ENCODE results near the gene CTCF.

Gene CTCF

GRCh38 chr16:67535201-67535600, 27.1 kb upstream of the CTCF start:
- no peak for DNase-seq (ENCODE audit: low spot score)

DNA sequence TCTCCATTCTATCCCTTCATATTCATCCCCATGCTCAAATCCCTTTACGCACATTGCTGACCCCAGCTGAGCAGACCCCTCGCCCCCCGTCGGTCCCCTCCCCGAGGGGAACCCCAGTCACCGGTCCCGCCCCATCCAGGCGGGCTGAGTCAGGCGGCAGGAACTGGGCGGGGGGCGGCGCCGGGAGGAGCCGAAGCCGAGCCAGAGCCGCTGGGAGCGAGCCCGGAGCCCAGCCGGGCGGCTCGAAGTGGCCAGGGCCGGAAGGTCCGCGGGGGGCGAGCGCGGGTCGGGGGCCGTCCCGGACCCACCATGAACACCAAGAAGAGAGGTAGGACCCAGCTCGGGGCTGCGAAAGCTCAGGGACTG, 25.1 kb upstream of the CTCF start:
- peak; percentile 88 for DNase-seq (ENCODE audit: low spot score)

GRCh38 chr16:67537636-67538591, 24.4 kb upstream of the CTCF start:
- DNase-seq (ENCODE audit: low spot score) = peak; percentile 76

DNA sequence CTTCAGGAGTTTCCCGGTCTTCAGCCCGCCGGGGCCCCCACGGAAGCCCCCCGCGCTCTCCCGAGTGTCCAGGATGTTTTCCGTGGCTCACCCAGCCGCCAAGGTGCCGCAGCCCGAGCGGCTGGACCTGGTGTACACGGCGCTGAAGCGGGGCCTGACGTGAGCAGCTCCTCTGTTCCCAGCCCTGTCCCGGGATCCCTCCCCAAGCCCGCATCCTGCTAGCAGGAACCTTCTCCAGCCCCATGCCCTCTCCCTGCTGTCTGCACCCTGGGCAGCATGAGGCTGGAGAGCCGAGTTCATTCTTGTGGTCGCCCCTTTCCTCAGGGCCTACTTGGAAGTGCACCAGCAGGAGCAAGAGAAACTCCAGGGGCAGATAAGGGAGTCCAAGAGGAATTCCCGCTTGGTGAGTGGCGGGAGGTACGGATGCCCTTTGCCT, 23.6 kb upstream of the CTCF start:
- DNase-seq (ENCODE audit: low spot score) = peak; percentile 54

DNA sequence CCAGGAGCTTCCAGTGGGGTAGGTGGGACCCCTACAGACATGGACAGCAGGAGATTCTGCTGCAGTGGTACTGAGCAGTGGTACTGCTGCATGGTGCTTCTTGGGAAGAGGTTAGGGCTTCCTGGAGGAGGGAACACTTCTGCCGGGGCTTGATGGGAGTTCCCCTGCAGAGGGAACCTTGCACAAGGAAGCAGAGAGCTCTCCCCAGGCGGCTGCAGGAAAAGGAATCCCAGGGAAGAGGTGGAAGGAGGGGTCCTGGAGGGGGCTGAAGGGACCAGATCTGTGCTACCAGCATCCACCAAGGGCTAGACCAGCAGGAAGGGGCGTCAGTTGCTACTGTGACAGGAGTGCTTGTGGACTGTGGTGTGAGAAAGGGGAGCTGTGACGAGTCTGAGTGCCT, 23.1 kb upstream of the CTCF start:
- DNase-seq (ENCODE audit: low spot score) = no peak

DNA sequence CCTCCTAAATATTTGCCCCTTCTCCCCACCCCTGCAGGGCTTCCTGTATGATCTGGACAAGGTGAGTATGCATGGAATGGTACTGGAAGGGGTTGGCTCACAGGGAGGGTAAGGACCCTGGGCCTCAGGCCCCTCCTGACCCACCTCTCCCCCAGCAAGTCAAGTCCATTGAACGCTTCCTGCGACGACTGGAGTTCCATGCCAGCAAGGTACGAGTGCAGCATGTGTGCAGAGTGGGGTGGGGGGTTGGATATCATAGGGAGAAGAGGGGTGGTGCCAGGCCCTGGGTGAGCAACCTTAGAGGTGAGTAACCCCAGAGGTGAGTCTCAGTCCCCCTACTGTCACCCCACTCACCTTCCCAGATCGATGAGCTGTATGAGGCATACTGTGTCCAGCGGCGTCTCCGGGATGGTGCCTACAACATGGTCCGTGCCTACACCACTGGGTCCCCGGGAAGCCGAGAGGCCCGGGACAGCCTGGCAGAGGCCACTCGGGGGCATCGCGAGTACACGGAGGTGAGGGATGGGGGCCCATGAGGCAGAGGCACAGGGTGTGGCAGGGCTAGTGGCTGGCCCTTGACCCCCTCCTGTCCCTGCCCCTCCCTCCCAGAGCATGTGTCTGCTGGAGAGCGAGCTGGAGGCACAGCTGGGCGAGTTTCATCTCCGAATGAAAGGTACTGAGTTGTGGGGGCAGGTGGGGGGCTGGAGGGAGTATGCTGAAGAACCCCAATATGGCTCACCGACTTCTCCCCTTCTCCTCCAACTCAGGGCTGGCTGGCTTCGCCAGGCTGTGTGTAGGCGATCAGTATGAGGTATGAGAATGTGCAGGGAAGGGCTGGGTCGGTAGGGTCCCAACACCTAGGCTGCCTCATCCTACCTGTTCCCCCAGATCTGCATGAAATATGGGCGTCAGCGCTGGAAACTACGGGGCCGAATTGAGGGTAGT, 22.4 kb upstream of the CTCF start:
- no peak for DNase-seq (ENCODE audit: low spot score)

GRCh38 chr16:67540756-67541155, 21.6 kb upstream of the CTCF start:
- no peak for DNase-seq (ENCODE audit: low spot score)

GRCh38 chr16:67541391-67542263, 20.7 kb upstream of the CTCF start:
- no peak for DNase-seq (ENCODE audit: low spot score)

GRCh38 chr16:67542464-67542863, 19.9 kb upstream of the CTCF start:
- peak; percentile 88 for DNase-seq (ENCODE audit: low spot score)

GRCh38 chr16:67543036-67543435, 19.3 kb upstream of the CTCF start:
- DNase-seq (ENCODE audit: low spot score) = no peak

DNA sequence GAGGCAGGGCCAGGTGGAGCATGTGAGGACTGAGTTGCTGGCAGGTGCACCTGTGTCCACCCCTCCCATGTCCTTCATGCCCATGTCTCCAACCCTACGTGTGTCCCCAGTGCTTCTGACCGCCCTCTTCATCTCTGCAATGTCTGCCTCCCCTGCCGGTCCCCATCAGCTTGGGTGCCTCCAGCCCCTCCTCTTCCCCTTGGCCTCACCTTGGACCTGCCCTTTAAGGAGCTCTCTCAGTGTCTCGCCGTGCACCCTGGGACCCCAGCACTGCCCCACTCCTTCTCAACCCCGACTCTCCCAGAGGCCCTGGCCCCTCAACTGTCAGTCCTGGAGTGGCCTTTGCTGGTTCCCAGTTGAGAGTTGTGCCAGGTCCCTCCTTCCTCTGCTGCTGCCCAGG, 18.7 kb upstream of the CTCF start:
- no peak for DNase-seq (ENCODE audit: low spot score)

GRCh38 chr16:67544329-67544841, 17.9 kb upstream of the CTCF start:
- no peak for DNase-seq (ENCODE audit: low spot score)

GRCh38 chr16:67544844-67545664, 17.3 kb upstream of the CTCF start:
- DNase-seq (ENCODE audit: low spot score) = no peak

GRCh38 chr16:67545665-67546024, 16.7 kb upstream of the CTCF start:
- DNase-seq (ENCODE audit: low spot score) = no peak

DNA sequence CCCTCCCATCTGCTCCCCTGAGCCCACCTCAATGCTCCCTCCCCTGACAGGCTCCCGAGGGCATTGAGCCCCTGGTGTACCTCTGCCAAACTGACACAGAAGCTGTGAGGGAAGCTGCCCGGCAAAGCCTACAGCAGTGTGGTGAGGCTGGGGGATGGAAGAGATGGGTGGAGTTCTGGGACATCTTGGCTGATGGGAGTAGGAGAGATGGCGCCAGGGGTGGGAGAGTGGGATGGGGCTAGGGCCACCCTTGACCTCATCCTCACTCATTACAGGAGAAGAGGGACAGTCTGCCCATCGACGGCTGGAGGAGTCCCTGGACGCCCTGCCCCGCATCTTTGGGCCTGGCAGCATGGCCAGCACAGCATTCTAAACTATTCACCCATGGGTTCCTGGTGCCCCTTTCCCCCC, 16.2 kb upstream of the CTCF start:
- DNase-seq (ENCODE audit: low spot score) = no peak

GRCh38 chr16:67546761-67547422, 15.4 kb upstream of the CTCF start:
- peak; percentile 83 for DNase-seq (ENCODE audit: low spot score)

- DNase-seq (ENCODE audit: low spot score) = no peak
Observed at GRCh38 chr16:67547423-67548264, 14.7 kb upstream of the CTCF start.

GRCh38 chr16:67548265-67549126, 13.8 kb upstream of the CTCF start:
- DNase-seq (ENCODE audit: low spot score) = no peak
